Amniotic stem cell (primary cell): Measurements from ENCODE around the gene GLYATL3.

ENCODE experiments used
- DNase-seq: peaks from one replicate; lab custom pipeline; 2025; lab: John Stamatoyannopoulos, UW

Gene GLYATL3

DNA sequence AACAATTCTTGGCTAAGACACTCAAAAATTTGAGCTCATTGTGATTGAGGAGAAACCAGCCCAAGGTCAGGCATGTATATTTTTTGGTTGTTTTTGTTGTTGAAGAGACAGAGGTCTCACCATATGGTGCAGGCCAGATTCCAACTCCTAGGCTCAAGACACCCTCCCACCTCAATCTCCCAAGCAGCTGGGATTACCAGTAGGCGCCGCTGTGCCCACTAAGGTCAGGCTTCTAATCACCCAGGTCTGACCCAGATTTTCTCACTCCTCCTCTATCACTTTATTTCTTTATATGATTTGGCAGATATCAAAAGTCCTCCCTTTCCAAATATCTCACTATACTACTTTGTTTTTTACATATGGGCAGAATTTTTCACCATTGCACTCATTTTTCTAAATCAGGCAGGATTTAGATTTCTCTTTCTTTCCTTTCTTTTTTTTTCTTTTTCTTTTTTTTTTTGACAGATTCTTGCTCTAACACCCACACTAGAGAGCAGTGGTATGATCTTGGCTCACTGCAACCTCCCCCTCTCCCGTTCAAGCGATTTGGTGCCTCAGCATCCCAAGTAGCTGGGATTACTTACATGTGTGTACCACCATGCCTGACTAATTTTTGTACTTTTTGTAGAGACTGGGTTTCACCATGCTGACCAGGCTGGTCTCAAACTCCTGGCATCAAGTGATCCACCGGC is 49.0 kb downstream of the GLYATL3 start:
- no peak for DNase-seq

DNA sequence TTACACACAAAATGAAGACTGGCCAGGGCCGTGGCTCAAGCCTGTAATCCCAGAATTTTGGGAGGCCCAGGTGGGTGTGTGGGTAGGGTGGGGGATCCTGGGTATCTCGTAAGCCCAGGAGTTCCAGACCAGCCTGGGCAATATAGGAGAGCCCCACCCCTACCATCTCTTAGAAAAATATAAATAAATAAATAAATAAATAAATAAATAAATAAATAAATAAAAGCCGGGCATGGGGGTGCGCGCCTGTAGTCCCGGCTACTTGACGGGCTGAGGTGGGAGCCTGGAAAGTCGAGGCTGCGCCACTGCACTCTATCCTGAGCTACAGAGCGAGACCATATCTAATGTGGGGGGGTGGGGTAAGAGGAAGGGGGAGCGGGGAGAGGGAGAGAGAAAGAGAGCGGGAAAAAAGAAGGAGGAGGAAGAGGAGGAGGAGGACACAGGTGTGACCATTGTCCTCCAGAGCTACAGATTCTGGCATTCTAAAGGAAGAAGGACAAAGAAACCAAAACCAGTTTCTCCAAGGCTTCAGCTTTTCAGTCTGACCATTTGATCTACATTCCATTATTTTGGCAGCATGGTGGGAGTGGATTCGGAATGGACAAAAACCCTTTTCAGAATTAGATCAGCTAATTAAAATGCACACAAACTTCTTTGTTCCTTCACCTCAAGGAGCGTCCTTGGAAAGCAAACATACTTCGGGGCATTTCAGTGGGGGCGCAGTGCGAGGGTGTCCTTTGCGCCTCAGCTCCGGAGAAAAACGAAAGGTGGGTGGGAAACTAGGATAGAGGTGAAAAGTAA is 50.2 kb downstream of the GLYATL3 start:
- no peak for DNase-seq

DNA sequence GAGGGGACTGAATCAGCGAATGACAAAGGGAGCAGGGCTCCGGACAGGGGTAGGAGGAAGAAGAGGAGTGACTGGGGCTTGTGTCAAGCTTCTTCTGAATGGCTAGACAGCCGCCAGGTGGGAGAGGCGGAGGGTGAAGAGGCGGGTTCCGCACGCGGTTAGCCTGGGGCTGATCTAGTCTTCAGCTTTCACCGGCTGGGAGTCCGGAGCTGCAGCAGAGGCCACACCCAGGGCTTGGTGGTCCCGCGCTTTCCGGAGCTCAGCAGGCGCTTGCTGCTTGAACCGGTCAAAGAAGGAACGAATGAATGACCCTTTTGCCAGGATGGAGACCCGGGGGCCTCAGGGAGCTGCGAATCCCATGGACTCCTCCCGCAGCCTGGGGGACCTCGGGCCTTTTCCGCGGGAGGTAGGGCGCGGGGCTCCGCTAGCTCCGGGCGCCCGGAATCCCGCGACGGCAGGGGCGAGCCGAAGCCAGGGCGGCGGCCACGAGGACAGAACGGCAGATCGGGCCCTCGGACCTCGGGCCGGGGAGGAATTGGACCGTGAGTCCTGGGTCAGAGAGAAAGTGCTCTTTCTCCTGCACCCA is 50.9 kb downstream of the GLYATL3 start, which contains the start of gene C6orf141:
Gene C6orf141, plus strand, starts transcription at position 177 of the 586 bp plus-strand sequence. Its CDS starts 125 bp downstream, at position 302.
- DNase-seq = no peak

DNA sequence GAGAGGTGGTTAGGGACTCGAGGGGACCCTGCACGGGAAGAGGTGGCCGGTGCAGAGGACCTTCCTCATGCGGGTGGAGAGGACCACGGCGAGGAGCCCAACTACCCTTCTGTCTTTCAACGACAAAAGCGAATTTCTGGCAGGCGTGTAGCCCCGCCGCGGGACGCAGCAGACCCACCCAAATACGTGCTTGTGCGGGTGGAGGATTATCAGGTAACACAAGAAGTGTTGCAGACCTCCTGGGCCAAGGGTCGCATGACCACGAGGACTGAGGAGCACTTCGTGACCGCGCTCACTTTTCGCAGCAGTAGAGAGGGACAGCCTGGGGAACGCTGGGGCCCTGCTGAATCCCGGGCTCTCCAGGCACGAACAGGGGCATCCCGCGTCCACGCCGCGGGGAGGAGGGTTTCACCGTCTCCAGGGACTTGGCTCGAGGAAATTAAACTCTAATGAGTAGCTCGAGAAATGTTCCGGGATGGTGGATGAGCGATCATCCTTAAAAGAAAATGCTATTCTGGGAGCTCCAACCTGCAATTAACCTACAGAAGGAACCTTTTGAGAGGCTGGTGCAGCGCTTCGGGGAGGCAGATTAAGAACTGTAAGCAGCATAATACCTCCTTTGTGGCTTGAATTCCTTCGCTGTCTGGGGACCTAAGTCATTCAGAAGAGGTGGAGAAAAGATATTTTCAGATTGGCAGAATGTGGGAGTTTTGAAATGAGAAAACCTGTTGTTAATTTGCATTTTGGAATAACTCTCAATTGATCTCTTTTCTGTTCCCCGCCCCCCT is 51.5 kb downstream of the GLYATL3 start:
- no peak for DNase-seq

DNA sequence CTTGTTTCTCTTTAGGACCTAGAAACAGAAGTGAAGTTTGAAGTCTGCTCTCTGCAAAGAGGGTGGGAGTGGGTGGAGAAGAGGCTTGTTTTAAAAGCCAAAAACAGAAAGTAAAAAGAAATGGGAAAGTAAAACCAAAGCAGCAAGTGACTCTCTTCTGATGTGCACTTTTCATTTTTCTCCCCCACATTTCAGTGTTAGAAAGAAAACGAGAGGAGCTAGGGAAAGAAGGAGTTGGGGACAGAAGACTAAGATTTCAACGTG is 52.1 kb downstream of the GLYATL3 start:
- DNase-seq = no peak

DNA sequence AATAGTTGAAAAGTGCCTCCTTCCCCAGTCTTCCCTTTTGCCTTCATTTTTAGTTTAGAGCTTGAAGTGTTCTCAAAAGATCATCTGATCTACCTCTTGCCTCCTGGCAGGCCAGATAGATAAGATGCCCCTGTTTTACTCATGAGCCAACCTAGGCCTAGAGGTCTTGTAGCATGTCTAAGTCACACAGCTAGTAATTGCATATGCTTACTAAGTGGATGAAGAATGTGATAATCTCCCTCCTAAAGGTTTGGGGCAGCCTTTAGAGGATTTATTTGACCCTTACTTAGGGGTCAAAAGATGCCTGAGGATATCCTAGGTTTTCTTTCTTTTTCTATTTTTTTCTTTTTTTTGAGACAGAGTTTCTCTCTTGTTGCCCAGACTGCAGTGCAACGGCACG is 52.9 kb downstream of the GLYATL3 start:
- DNase-seq = no peak

DNA sequence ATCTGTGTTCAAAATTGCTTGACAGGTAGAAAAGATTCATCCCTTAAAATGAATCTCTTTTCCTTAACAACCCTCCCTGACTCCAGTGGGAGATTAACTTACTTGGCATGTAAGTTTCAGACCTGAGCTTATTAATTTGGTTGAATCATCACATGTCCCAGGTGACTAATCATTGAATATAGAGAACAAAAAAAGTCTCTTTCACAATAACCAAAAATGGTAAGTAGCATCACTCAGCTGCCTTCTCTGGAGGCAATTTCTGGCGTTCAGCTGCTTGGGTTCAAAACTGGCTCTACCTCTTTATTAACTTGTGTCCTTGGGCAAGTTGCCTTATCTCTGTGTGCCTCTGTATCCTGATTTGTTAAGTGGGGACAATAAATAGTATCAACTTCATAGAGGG is 53.7 kb downstream of the GLYATL3 start:
- DNase-seq = no peak

DNA sequence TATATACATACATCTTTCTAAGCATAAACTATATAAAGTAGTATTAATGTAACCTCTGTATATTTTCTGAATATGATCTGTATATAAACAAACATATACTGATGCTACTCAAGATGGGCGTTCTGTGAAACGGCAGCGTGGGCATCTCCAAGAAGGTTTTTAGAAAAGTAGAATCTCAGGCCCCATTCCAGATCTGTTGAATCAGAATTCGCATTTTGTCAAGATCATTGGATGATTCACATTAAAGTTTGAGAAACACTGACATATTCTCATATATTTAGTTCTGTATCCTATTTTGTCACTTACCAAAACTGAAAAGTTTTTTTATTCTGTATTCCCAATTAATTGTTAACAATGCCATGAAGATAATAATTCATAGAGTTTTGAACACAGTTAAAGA is 56.2 kb downstream of the GLYATL3 start:
- no peak for DNase-seq

DNA sequence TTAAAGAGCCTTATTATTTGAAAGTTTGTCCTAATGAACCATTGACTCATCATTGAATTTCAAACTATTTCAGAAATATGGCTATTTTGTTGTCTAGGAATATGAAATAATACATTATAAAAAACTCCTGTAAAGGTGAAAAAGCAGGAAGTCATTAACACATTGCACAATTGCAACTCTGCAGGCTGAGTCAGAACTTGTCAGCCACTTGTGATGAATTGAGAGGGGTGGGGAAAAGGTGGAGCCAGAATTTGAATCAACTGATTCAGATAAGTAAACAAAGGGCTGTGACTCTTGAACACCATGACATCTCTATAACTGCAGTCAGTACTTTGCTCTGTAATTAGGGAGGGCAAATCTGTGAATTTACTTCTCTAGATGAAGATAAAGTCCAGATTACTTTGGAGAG is 56.7 kb downstream of the GLYATL3 start:
- DNase-seq = no peak

DNA sequence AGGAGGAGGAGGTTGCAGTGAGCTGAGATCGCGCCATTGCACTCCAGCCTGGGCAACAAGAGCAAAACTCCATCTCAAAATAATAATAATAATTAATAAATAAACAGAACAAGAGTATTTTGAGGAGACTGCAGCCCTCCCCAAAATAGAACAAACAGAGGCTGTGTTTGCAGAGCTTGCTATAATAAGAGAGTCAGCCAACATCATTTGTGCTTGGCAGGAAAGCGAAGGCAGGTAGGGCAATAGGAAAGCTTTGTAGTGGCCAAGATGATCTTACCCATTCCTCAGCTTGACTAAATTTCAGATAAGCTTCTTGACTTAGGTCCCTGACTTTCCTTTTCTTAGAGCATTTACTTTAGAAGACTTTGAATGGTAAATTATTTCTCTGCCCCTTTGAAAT is 57.5 kb downstream of the GLYATL3 start:
- DNase-seq = no peak

DNA sequence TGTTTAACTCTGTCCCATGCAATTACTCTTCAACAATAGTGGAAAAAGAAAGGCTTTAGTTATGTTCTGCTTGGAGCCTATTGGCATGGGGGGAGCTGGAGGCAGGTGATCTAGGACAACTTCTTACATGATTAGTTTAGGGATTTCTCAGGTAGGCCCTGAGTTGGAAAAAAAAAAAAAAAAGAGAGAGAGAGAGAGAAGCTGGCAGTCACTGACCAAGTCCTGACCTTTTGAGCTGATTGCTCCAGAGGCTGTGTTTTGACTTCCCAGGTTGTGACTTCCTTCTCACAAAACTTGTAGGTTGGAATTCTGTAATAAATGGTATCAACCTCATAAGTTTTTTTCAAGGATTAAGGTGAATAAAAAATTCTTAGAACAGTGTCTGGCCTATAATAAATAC is 58.5 kb downstream of the GLYATL3 start:
- DNase-seq = no peak

DNA sequence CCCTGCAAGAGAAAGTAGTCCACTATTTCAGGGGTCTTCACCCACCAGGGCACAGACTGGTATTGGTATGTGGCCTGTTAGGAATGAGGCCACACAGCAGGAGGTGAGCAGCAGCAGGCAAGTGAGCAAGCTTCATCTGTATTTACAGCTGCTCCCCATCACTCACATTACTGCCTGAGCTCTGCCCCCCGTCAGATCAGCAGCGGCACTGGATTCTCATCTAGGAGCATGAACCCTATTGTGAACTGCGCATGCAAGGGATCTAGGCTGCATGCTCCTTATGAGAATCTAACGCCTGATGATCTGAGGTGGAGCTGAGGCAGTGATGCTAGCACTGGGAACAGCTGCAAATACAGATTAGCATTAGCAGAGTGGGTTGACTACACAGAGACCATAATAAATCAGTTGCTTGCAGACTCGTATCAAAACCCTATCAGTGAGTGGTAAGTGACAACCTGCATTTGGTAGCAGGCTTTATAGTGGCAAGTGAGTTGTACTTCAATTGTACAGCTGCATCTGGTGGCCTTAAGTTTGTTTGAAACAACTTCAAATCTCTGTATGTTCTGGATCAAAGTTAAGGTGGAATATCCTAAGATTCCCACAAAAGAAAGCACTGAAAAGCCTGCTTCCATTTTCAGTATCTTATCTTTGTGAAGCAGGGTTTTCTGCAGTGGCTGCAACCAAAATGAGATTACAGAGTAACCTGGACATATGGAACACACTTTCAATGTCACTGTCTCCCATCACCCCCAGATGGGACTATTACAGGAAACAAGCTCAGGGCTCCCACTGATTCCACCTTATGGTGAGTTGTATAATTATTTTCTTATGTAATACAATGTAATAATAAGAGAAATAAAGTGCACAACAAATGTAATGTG is 63.5 kb downstream of the GLYATL3 start:
- no peak for DNase-seq

DNA sequence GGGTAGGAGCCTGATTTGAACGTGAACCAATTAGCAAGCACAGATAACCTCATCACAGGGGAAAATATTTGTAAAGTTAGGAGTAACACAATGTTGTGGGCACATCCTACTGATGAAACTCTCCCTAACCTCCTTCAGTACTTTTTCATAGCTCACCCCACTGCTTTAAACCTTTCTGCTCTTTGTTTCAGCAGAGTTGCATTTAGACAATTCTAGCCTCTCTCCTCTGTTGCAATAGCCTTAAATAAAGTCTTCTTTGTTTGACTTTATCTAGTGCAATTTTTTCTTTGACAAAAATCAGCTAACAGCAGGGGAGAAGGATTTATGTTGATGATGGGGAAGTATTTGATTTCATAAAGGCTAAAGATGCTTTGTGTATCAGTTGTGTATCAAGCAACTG is 64.8 kb downstream of the GLYATL3 start:
- no peak for DNase-seq

DNA sequence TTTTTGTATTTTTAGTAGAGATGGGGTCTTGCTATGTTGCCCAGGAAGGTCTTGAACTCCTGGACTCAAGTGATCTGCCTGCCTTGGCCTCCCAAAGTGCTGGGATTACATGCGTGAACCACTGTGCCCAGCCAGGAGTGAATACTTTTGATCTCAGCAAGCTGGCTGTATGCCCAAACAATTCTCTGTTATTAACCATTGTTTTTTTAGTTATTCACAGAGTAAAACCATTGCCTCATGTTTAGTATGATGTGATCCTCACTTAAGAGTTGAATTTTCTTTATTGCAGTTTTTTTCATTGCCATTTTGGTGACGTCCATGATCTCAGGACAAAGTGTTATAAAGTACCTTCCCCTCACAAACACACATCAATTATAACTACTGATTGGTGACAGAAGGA is 65.5 kb downstream of the GLYATL3 start:
- no peak for DNase-seq

DNA sequence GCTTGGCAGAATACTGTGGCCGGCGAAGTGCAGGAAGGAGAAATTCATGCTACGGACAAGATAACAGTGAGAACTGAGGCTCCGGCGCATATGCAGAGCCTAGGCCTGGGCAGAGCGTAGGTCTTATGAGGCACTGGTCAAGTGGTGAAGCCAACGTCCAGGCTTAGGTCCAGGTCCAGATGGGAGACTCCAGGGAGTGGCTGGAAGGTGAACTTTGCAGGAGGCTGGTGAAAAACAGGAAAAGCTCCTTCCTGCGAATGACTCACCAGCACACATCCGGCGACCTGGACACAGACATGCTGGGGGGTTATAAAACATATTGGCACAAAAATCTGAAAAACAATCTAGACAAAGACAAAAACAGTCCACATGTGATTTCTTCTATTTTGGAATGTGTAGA is 66.1 kb downstream of the GLYATL3 start:
- no peak for DNase-seq

DNA sequence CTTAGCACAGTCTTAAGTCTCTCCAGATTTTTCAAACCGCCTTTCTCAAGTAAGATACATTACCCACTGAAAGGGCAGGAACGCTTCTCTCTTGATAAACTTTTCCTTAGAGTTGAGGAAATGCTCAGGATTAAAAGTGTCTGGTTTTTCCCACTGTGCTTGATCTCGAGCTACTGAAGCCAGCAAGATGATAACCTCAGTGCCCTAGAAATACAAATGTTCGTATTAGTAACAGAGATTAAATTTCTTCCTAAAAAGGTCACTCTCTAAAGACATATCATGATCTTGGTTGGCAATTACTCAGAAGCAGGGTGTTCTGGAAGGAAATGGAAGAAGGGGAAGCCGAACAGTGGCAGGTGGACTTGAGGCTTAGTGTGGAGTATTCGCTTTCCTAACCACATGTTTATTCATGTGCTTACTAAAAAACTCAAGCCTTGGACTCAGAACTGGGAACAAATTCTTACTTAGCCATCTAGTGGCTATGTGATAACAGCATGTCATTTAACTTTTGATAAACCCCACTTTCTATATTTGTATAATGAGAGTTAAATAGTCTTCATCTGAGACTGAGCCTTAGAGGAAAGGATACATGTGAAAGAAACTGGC is 70.9 kb downstream of the GLYATL3 start:
- DNase-seq = no peak

DNA sequence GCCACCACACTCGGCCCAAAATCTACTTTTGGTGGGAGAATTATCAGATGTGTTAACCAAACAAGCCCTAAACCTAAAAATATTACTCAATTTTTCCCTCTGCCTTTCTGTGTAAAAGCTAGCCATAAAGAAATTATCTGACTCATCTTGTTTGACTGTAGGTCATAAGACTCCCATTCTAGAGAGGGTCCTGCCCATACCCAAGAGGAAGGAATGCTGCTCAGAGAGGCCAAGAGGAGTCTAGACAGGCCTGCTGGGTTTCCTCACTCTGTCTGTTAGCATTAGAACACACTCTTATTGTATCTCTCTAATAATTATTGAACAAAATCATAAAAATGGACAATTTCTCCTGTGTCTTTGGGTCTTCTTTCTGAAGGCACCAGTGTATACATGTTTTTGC is 76.9 kb downstream of the GLYATL3 start:
- DNase-seq = no peak
